K562 (cell line): ENCODE data around the gene MRRF. TPM values are rescaled to one million over a fixed set of nuclear protein-coding genes. Genes with fewer than 3 reads are reported as not detected.

Experiments
- CBX5 ChIP-seq: IDR thresholded peaks from 2 replicates; pipeline ENCODE4 v1.6.1; 2014; ENCODE audit warnings: low read depth, borderline replicate concordance
- CBX8 ChIP-seq: fragments of 200-600 bp; sonication (generic); IDR thresholded peaks from 2 replicates; pipeline ENCODE4 v1.6.1; 2012; ENCODE audit warnings: borderline replicate concordance, mixed run types, low read depth, mild to moderate bottlenecking, moderate library complexity, mixed read lengths, low read length, control low read depth, inconsistent platforms; ENCODE audit not compliant: poor library complexity, severe bottlenecking; ENCODE audit errors: extremely low read depth
- CEBPB ChIP-seq: fragments of 450-650 bp; IDR thresholded peaks from 2 replicates; pipeline ENCODE4 v1.6.1; 2016; ENCODE audit warnings: missing genetic modification characterization, missing compliant biosample characterization
- DMBX1 ChIP-seq: fragments of 250-450 bp; sonication (Bioruptor Pico); IDR thresholded peaks from 2 replicates; pipeline ENCODE4 v1.8.0; 2022; ENCODE audit warnings: inconsistent platforms, mild to moderate bottlenecking, moderate library complexity, borderline replicate concordance
- MTA2 ChIP-seq: fragments of 450-650 bp; IDR thresholded peaks from 2 replicates; pipeline ENCODE4 v1.6.1; 2016; ENCODE audit warnings: low read depth
- PHTF2 ChIP-seq: fragments of 250-450 bp; sonication (Bioruptor Pico); IDR thresholded peaks from 2 replicates; pipeline ENCODE4 v1.5.0; 2021; ENCODE audit warnings: mild to moderate bottlenecking
- STAT6 ChIP-seq: sonication (generic); formaldehyde crosslinking; IDR thresholded peaks from 2 replicates; pipeline ENCODE4 v1.8.1; 2023; ENCODE audit warnings: mild to moderate bottlenecking, missing genetic modification reagents
- TAL1 ChIP-seq: fragments of 450-650 bp; IDR thresholded peaks from 2 replicates; pipeline ENCODE4 v1.6.1; 2016; ENCODE audit warnings: mild to moderate bottlenecking
- ZBTB11 ChIP-seq, 3 experiments: fragments of 200-800 bp in 1 of 3; fragments of 250-450 bp in 1 of 3; fragments of 450-650 bp in 1 of 3; sonication (Bioruptor Pico) in 1 of 3; sonication (Bioruptor generic) in 1 of 3; formaldehyde crosslinking in 1 of 3; IDR thresholded peaks; 2 replicates each; pipeline versions ENCODE4 v1.6.1 to v1.8.0; 2016 to 2022; ENCODE audit warnings: mild to moderate bottlenecking in 2 of 3, missing genetic modification characterization in 2 of 3, missing compliant biosample characterization in 1 of 3, moderate library complexity in 1 of 3
- ZBTB40 ChIP-seq, 2 experiments: fragments of 450-650 bp in 1 of 2; sonication (generic) in 1 of 2; formaldehyde crosslinking in 1 of 2; IDR thresholded peaks; 2 replicates each; pipeline versions ENCODE4 v1.7.1 to v1.9.0; 2016 to 2022; ENCODE audit warnings: inconsistent platforms in 1 of 2, mild to moderate bottlenecking in 1 of 2, missing genetic modification reagents in 1 of 2
- ZNF445 ChIP-seq: fragments of 250-450 bp; sonication (Bioruptor Pico); IDR thresholded peaks from 2 replicates; pipeline ENCODE4 v1.4.0; 2020; ENCODE audit warnings: low read depth, mild to moderate bottlenecking, moderate library complexity
- polyA plus RNA-seq, 8 experiments: library from polyadenylated mRNA; depleted of rRNA in 4 of 8; stranded (reverse) in 5 of 8; unstranded in 3 of 8; fragments of >200 nt; fragmentation: Nextera tagmentation in 2 of 8; fragmentation: Illumina TruSeq in 1 of 8; extraction: Ambion mirVana in 2 of 8; extraction: Trizol in 1 of 8; gene quantifications; 2 replicates each; pipeline versions ENCODE4 v1.2.1 to v1.2.3, GENCODE V29; 2011 to 2014; ENCODE audit warnings: inconsistent platforms in 1 of 8, missing spikeins in 1 of 8
- total RNA-seq, 7 experiments: library from RNA; depleted of rRNA in 6 of 7; stranded (reverse); fragments of >200 nt in 6 of 7; fragmentation: Illumina TruSeq in 2 of 7; extraction: Trizol in 2 of 7; gene quantifications; 2 replicates each; pipeline versions ENCODE4 v1.2.1 to v1.2.3, GENCODE V29; 2011 to 2021; ENCODE audit warnings: low replicate concordance in 1 of 7

MRRF gene
- total and polyA plus RNA-seq, 9 of the 15 experiments (the other 6 are each of a cell fraction or from before 2014, with no cell fraction given) = 55.0 to 105 (median 81.2) TPM

- no peak for TF ChIP-seq STAT6 (CRISPR knock-in tag)
- no peak for TF ChIP-seq CBX5
- no peak for TF ChIP-seq DMBX1
- TF ChIP-seq MTA2 = peak; percentile 73
- peak; percentile 80 for TF ChIP-seq TAL1
- TF ChIP-seq CBX8 = no peak
- no peak for TF ChIP-seq ZNF445
- no peak for TF ChIP-seq ZBTB11 (CRISPR knock-in tag; IDR thresholded peaks at IDR 0.05)
- TF ChIP-seq CEBPB = no peak
- TF ChIP-seq PHTF2 (CRISPR knock-in tag) = no peak
- no peak for TF ChIP-seq ZBTB40 (IDR thresholded peaks at IDR 0.05)
- TF ChIP-seq ZBTB40 (CRISPR knock-in tag; IDR thresholded peaks at IDR 0.05) = no peak
Measured at GRCh38 chr9:122332083-122332482, 67.4 kb downstream of the MRRF start (continued).
